ENCODE data around the gene PCDH18.

GRCh38 chr4:137476345-137476744 is 55.9 kb downstream of the PCDH18 start:
- no peak for TF ChIP-seq POLR2AphosphoS5 (IDR thresholded peaks at IDR 0.05; ENCODE audit: low read depth, low read length)
- TF ChIP-seq POLR2A (IDR thresholded peaks at IDR 0.05; ENCODE audit: low read depth, low read length), result no peak
- TF ChIP-seq TAF1 (IDR thresholded peaks at IDR 0.05; ENCODE audit: borderline replicate concordance, low read depth, low read length), result no peak
